IMR-90 (cell line): ENCODE data around the gene LRFN2. TPM values are rescaled to one million over a fixed set of nuclear protein-coding genes. Genes with fewer than 3 reads are reported as not detected.

ENCODE experiments used
- ATAC-seq: fragments of 200-7000 bp; cut with Tn5 transposase; 2 replicates; pipeline ENCODE4 v1.9.1; 2020; ENCODE audit warnings: low read depth, mild to moderate bottlenecking, moderate library complexity
- BruUV-seq: library from RNA; stranded (reverse); fragments of 400-500 nt; replicated peaks from 2 replicates; lab custom pipeline; 2021; lab: Mats Ljungman, UMichigan
- CTCF ChIA-PET: fragments of 300-600 bp; formaldehyde crosslinking; extraction: SDS; loops from one replicate; lab custom pipeline; 2021; ENCODE audit warnings: antibody characterized with exemption; lab: Yijun Ruan, JAX
- POLR2A ChIA-PET: fragments of 300-600 bp; sonication (Branson Sonifier 250); formaldehyde crosslinking; loops from one replicate; lab custom pipeline; 2022; ENCODE audit warnings: antibody characterized with exemption; ENCODE audit not compliant: unreplicated experiment; lab: Charles Lee
- DNase-seq: peaks from one replicate; pipeline ENCODE4 v3.0.0; 2013
- H2AFZ ChIP-seq: replicated peaks from 2 replicates; pipeline ENCODE3; 2013; ENCODE audit warnings: low read length, mild to moderate bottlenecking; ENCODE audit not compliant: poor library complexity
- H2AK5ac ChIP-seq: 2 replicates; pipeline ENCODE4 v1.6.1; 2013; ENCODE audit warnings: low read depth, low read length, inconsistent platforms
- H2AK9ac ChIP-seq: replicated peaks from 2 replicates; pipeline ENCODE3; 2013; ENCODE audit warnings: mild to moderate bottlenecking, low read depth, low read length, moderate library complexity; ENCODE audit not compliant: poor library complexity
- H2BK120ac ChIP-seq: 2 replicates; pipeline ENCODE4 v1.6.1; 2013; ENCODE audit warnings: low read depth, low read length, inconsistent platforms
- H2BK15ac ChIP-seq: 3 replicates; pipeline ENCODE4 v1.6.1; 2013; ENCODE audit warnings: low read depth, low read length, inconsistent platforms
- H2BK20ac ChIP-seq: 2 replicates; pipeline ENCODE4 v1.6.1; 2013; ENCODE audit warnings: low read depth, mild to moderate bottlenecking, inconsistent platforms, low read length, moderate library complexity
- H2BK5ac ChIP-seq: 2 replicates; pipeline ENCODE4 v1.6.1; 2013; ENCODE audit warnings: mild to moderate bottlenecking, low read depth, low read length, inconsistent platforms; ENCODE audit not compliant: poor library complexity, severe bottlenecking
- H3K14ac ChIP-seq: replicated peaks from 2 replicates; pipeline ENCODE4 v1.6.1; 2013; ENCODE audit warnings: low read depth, low read length, inconsistent platforms
- H3K18ac ChIP-seq: 2 replicates; pipeline ENCODE4 v1.6.1; 2013; ENCODE audit warnings: low read depth, low read length, control low read depth
- H3K23ac ChIP-seq: 2 replicates; pipeline ENCODE4 v1.6.1; 2013; ENCODE audit warnings: low read depth, low read length, inconsistent platforms
- H3K27ac ChIP-seq: 2 replicates; pipeline ENCODE4 v1.5.1; 2013; ENCODE audit warnings: mild to moderate bottlenecking, control low read depth, low read length; ENCODE audit not compliant: insufficient read depth
- H3K27me3 ChIP-seq: 2 replicates; pipeline ENCODE4 v1.6.1; 2013; ENCODE audit warnings: low read length; ENCODE audit not compliant: control insufficient read depth, insufficient read depth
- H3K36me3 ChIP-seq: 2 replicates; pipeline ENCODE4 v1.6.1; 2013; ENCODE audit warnings: low read length, mixed read lengths; ENCODE audit not compliant: control insufficient read depth, insufficient read depth
- H3K4ac ChIP-seq: 2 replicates; pipeline ENCODE4 v1.6.1; 2013; ENCODE audit warnings: low read depth, low read length, inconsistent platforms
- H3K4me1 ChIP-seq: 2 replicates; pipeline ENCODE4 v1.6.1; 2013; ENCODE audit warnings: low read length, mixed read lengths; ENCODE audit not compliant: control insufficient read depth, insufficient read depth
- H3K4me2 ChIP-seq: 2 replicates; pipeline ENCODE4 v1.6.1; 2013; ENCODE audit warnings: low read depth, mild to moderate bottlenecking, control low read depth, low read length, moderate library complexity
- H3K4me3 ChIP-seq: 2 replicates; pipeline ENCODE4 v1.5.1; 2013; ENCODE audit warnings: low read depth, mild to moderate bottlenecking, control low read depth, low read length, moderate library complexity; ENCODE audit not compliant: insufficient read depth
- H3K56ac ChIP-seq: 2 replicates; pipeline ENCODE4 v1.6.1; 2013; ENCODE audit warnings: low read length, inconsistent platforms; ENCODE audit not compliant: insufficient read depth; ENCODE audit errors: extremely low read depth
- H3K79me1 ChIP-seq, 2 experiments: 2 replicates each; pipeline ENCODE4 v1.6.1; 2013; ENCODE audit warnings: low read length in 2 of 2, inconsistent platforms in 1 of 2, low read depth in 1 of 2
- H3K9ac ChIP-seq: 2 replicates; pipeline ENCODE4 v1.6.1; 2013; ENCODE audit warnings: low read depth, low read length, control low read depth
- H3K9me1 ChIP-seq: 2 replicates; pipeline ENCODE4 v1.6.1; 2013; ENCODE audit warnings: low read length, inconsistent platforms; ENCODE audit not compliant: insufficient read depth
- H3K9me3 ChIP-seq: 2 replicates; pipeline ENCODE4 v1.6.1; 2013; ENCODE audit warnings: low read length; ENCODE audit not compliant: control insufficient read depth, insufficient read depth
- H4K20me1 ChIP-seq: 2 replicates; pipeline ENCODE4 v1.6.1; 2013; ENCODE audit warnings: low read length, inconsistent platforms; ENCODE audit not compliant: insufficient read depth
- H4K5ac ChIP-seq: 2 replicates; pipeline ENCODE4 v1.6.1; 2013; ENCODE audit warnings: mild to moderate bottlenecking, low read depth, low read length, control low read depth
- H4K8ac ChIP-seq, 2 experiments: 2 replicates each; pipeline ENCODE4 v1.6.1; 2013; ENCODE audit warnings: low read depth in 2 of 2, low read length in 2 of 2, control low read depth in 1 of 2, inconsistent platforms in 1 of 2
- H4K91ac ChIP-seq: 2 replicates; pipeline ENCODE4 v1.6.1; 2013; ENCODE audit warnings: low read depth, low read length, inconsistent platforms; ENCODE audit not compliant: insufficient read depth
- CEBPB ChIP-seq: IDR thresholded peaks from 2 replicates; pipeline ENCODE4 v1.6.1; 2012; ENCODE audit warnings: low read depth, low read length, improper control_type of control experiment
- CHD1 ChIP-seq: IDR thresholded peaks from 2 replicates; pipeline ENCODE4 v1.6.1; 2012; ENCODE audit warnings: low read depth, low read length, improper control_type of control experiment
- FOS ChIP-seq: fragments of 150-350 bp; IDR thresholded peaks from 2 replicates; pipeline ENCODE4 v1.6.1; 2016; ENCODE audit warnings: low read depth, low read length
- MAFK ChIP-seq: IDR thresholded peaks from 2 replicates; pipeline ENCODE4 v1.6.1; 2012; ENCODE audit warnings: low read depth, low read length, improper control_type of control experiment
- NFE2L2 ChIP-seq: fragments of 150-350 bp; IDR thresholded peaks from 2 replicates; pipeline ENCODE4 v1.6.1; 2016; ENCODE audit warnings: low read depth, mild to moderate bottlenecking, low read length
- POLR2A ChIP-seq: IDR thresholded peaks from 2 replicates; pipeline ENCODE4 v1.6.1; 2012; ENCODE audit warnings: mild to moderate bottlenecking, low read depth, low read length
- WGBS, 2 experiments: methylation state at CpG; one replicate each; pipeline versions ENCODE4 v1.1.5 to v1.1.7; 2013; ENCODE audit warnings: missing lambda C conversion rate in 2 of 2; ENCODE audit not compliant: insufficient read length in 1 of 2; ENCODE audit errors: extremely low coverage in 2 of 2; 5-methylcytosine and 5-hydroxymethylcytosine counted together
- dilution Hi-C: fragments of 300-500 bp; cut with HindIII; formaldehyde crosslinking; loops from one replicate; pipeline ENCODE4 v1.14.3; 2018; ENCODE audit warnings: low sequenced_read_pairs; ENCODE audit not compliant: unreplicated experiment
- in situ Hi-C: fragments of 300-500 bp; cut with MboI; formaldehyde crosslinking; loops from 3 replicates; pipeline ENCODE4 v1.14.3; 2019; ENCODE audit warnings: low sequenced_read_pairs, inconsistent platforms, mixed read lengths
- intact Hi-C: fragments of 100-400 bp; cut with micrococcal nuclease; formaldehyde crosslinking; loops from 2 replicates; pipeline ENCODE4 v1.10.0; 2022
- polyA plus RNA-seq, 3 experiments: library from polyadenylated mRNA; depleted of rRNA; stranded (reverse); fragments of >200 nt; gene quantifications; 2 replicates each; pipeline ENCODE4 v1.2.3, GENCODE V29; 2012; ENCODE audit warnings: low replicate concordance in 1 of 3
- total RNA-seq: library from RNA; depleted of rRNA; stranded (reverse); fragments of >200 nt; gene quantifications from 2 replicates; pipeline ENCODE4 v1.2.3, GENCODE V29; 2012
- TF ChIP-seq, protein P1 (sequence below): fragments of 150-350 bp; IDR thresholded peaks from 2 replicates; pipeline ENCODE4 v1.6.1; 2016; ENCODE audit warnings: low read depth, mild to moderate bottlenecking, low read length, moderate library complexity, borderline replicate concordance

The LRFN2 gene
- total and polyA plus RNA-seq, 2 of the 4 experiments (the other 2 are of a cell fraction) = not detected

DNA sequence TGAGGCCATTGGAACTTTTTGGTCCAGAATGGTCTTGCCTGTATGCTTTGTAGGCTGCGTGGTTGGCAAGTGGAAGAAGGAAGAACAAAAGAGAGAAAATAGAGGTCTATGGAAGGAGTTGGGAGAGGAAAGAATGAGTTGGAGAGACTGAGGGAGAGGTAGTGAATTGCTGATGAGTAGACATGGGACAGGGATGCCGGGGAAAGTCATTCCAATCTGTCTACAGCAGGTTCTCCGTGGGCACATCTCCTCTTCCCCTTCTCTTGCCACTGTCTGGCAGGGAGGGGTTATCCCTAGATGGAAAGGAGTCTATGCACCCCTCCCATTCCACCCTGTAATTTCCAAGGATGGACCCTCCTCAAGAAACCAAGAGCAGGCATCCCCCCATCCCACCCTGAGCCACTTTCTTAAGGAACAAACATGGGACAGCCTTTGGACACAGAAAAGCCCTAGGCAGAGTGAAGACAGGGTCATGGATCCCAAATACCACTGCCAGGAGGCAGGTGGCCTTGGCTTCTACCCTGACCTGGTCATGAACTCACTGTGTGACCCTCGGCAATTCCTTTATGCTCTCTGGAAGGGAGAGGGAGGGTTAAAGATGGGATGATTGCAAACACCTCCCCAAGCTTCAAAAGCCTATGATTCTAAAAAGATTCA is 196.9 kb downstream of the LRFN2 start:
- Histone ChIP-seq H3K56ac (no peak overlapping the region), H3K9ac (no peak overlapping the region), H3K79me1 (no peaks in the 10 kb centered on the region), H2BK5ac (no peak overlapping the region), H2AK5ac (no peak overlapping the region), H4K91ac (no peak overlapping the region), H3K4ac (no peak overlapping the region), H3K4me1 (no peaks in the 10 kb centered on the region), H2AFZ (no peak overlapping the region), H2BK20ac (no peak overlapping the region), H3K23ac (no peak overlapping the region), H4K8ac (no peak overlapping the region), H3K27me3 (no peaks in the 10 kb centered on the region), H4K20me1 (no peaks in the 10 kb centered on the region), H2BK120ac (no peak overlapping the region), H3K9me1 (no peaks in the 10 kb centered on the region), H3K4me3 (no peak overlapping the region), H2AK9ac (no peak overlapping the region), H4K5ac (no peak overlapping the region), H3K4me2 (no peak overlapping the region), H3K9me3 (no peaks in the 10 kb centered on the region), H3K36me3 (no peaks in the 10 kb centered on the region), H3K27ac (no peak overlapping the region), H2BK15ac (no peak overlapping the region), H3K14ac (no peak overlapping the region), H3K18ac (no peak overlapping the region)
- DNase-seq = no peak
- CTCF ChIA-PET = no interaction called here
- in situ Hi-C loops (no loop called here), intact Hi-C loops (no loop called here), dilution Hi-C loops (no loop called here)
- POLR2A ChIA-PET = no interaction called here
- WGBS, 2 experiments = 75% methylated on average over 1 of the region's 4 CpGs; no CpG with 5 or more reads in 1 of the 2 experiments
- no peak for TF ChIP-seq CEBPB
- no peak for TF ChIP-seq NFE2L2
- no peak for TF ChIP-seq CHD1
- no peak for TF ChIP-seq POLR2A
- no peak for TF ChIP-seq FOS
- TF ChIP-seq MAFK = no peak
- TF ChIP-seq, protein P1, sequence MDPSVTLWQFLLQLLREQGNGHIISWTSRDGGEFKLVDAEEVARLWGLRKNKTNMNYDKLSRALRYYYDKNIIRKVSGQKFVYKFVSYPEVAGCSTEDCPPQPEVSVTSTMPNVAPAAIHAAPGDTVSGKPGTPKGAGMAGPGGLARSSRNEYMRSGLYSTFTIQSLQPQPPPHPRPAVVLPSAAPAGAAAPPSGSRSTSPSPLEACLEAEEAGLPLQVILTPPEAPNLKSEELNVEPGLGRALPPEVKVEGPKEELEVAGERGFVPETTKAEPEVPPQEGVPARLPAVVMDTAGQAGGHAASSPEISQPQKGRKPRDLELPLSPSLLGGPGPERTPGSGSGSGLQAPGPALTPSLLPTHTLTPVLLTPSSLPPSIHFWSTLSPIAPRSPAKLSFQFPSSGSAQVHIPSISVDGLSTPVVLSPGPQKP = no peak
- no TSS peak for BruUV-seq
- no peak for ATAC-seq
